IMR-90 (cell line): Measurements from ENCODE around the gene ELAVL1.

Experiments
- CHD1 ChIP-seq: IDR thresholded peaks from 2 replicates; pipeline ENCODE4 v1.6.1; 2012; ENCODE audit warnings: low read depth, low read length, improper control_type of control experiment
- CTCF ChIP-seq: conservative IDR thresholded peaks from 2 replicates; pipeline ENCODE4 v1.5.1; 2012; ENCODE audit warnings: mild to moderate bottlenecking, low read depth, low read length, improper control_type of control experiment
- ELK1 ChIP-seq: fragments of 150-350 bp; IDR thresholded peaks from 2 replicates; pipeline ENCODE4 v1.6.1; 2016; ENCODE audit warnings: low read depth, mild to moderate bottlenecking, low read length, moderate library complexity, borderline replicate concordance
- MAFK ChIP-seq: IDR thresholded peaks from 2 replicates; pipeline ENCODE4 v1.6.1; 2012; ENCODE audit warnings: low read depth, low read length, improper control_type of control experiment
- MXI1 ChIP-seq: IDR thresholded peaks from 2 replicates; pipeline ENCODE4 v1.6.1; 2012; ENCODE audit warnings: low read depth, mild to moderate bottlenecking, low read length, moderate library complexity, borderline replicate concordance
- NFE2L2 ChIP-seq: fragments of 150-350 bp; IDR thresholded peaks from 2 replicates; pipeline ENCODE4 v1.6.1; 2016; ENCODE audit warnings: low read depth, mild to moderate bottlenecking, low read length
- POLR2A ChIP-seq: IDR thresholded peaks from 2 replicates; pipeline ENCODE4 v1.6.1; 2012; ENCODE audit warnings: mild to moderate bottlenecking, low read depth, low read length
- RAD21 ChIP-seq: IDR thresholded peaks from 2 replicates; pipeline ENCODE4 v1.6.1; 2012; ENCODE audit warnings: low read length, improper control_type of control experiment
- SMC3 ChIP-seq: fragments of 150-350 bp; IDR thresholded peaks from 2 replicates; pipeline ENCODE4 v1.6.1; 2016; ENCODE audit warnings: low read depth, mild to moderate bottlenecking, antibody characterized with exemption, low read length, moderate library complexity

GRCh38 chr19:7944177-7944761 is 61.2 kb downstream of the ELAVL1 start:
- peak; percentile 88 for TF ChIP-seq CTCF
- peak; percentile 82 for TF ChIP-seq SMC3
- peak; percentile 71 for TF ChIP-seq RAD21
- TF ChIP-seq MXI1: no peak
- TF ChIP-seq NFE2L2: no peak
- no peak for TF ChIP-seq ELK1
- peak; percentile 5; the same call in 1 of the 2 replicates for TF ChIP-seq POLR2A
- no peak for TF ChIP-seq CHD1
- no peak for TF ChIP-seq MAFK
